OCI-LY7 (cell line): ENCODE measurements around the gene ATXN10. TPM values are rescaled to one million over a fixed set of nuclear protein-coding genes. Genes with fewer than 3 reads are reported as not detected.

Experiments
- BruUV-seq: library from RNA; stranded (reverse); fragments of 400-500 nt; replicated peaks from 2 replicates; lab custom pipeline; 2021; lab: Mats Ljungman, UMichigan
- CTCF ChIA-PET: fragments of 300-600 bp; sonication (Branson Sonifier 250); formaldehyde crosslinking; loops from one replicate; lab custom pipeline; 2022; ENCODE audit warnings: antibody characterized with exemption; ENCODE audit not compliant: unreplicated experiment; lab: Charles Lee
- POLR2A ChIA-PET: fragments of 300-600 bp; sonication (Branson Sonifier 250); formaldehyde crosslinking; loops from one replicate; lab custom pipeline; 2022; ENCODE audit warnings: antibody characterized with exemption; lab: Charles Lee
- DNase-seq: peaks from one replicate; pipeline ENCODE4 v3.0.0-alpha.2; 2015; ENCODE audit warnings: low spot score
- H2AFZ ChIP-seq: fragments of 200-600 bp; sonication (generic), shearing (Covaris generic); 2 replicates; pipeline ENCODE4 v1.6.1; 2014; ENCODE audit warnings: mild to moderate bottlenecking, antibody characterized with exemption, low read length, moderate library complexity
- H3K27ac ChIP-seq: fragments of 200-600 bp; sonication (generic); 2 replicates; pipeline ENCODE4 v1.5.1; 2014; ENCODE audit warnings: mixed run types, low read depth, mild to moderate bottlenecking, moderate library complexity, low read length, inconsistent platforms; ENCODE audit not compliant: poor library complexity, severe bottlenecking
- H3K36me3 ChIP-seq: fragments of 200-600 bp; sonication (generic); 2 replicates; pipeline ENCODE4 v1.6.1; 2014; ENCODE audit warnings: mild to moderate bottlenecking, antibody characterized with exemption, low read length, moderate library complexity, mixed read lengths; ENCODE audit not compliant: insufficient read depth
- H3K4me1 ChIP-seq: fragments of 200-600 bp; sonication (generic); 2 replicates; pipeline ENCODE4 v1.5.1; 2014; ENCODE audit warnings: mild to moderate bottlenecking, low read length; ENCODE audit not compliant: insufficient read depth, poor library complexity, severe bottlenecking
- H3K4me2 ChIP-seq: fragments of 200-600 bp; sonication (generic); 2 replicates; pipeline ENCODE4 v1.6.1; 2014; ENCODE audit warnings: mild to moderate bottlenecking, low read length
- H3K4me3 ChIP-seq: fragments of 200-600 bp; sonication (generic); 2 replicates; pipeline ENCODE4 v1.5.1; 2014; ENCODE audit warnings: mild to moderate bottlenecking, low read depth, low read length; ENCODE audit not compliant: poor library complexity, severe bottlenecking
- H3K79me2 ChIP-seq: fragments of 200-600 bp; sonication (generic); 2 replicates; pipeline ENCODE4 v1.6.1; 2016; ENCODE audit warnings: low read depth, mild to moderate bottlenecking, low read length, moderate library complexity, mixed read lengths; ENCODE audit not compliant: insufficient read depth
- H3K9me2 ChIP-seq: fragments of 200-600 bp; sonication (generic); 2 replicates; pipeline ENCODE4 v1.6.1; 2016; ENCODE audit warnings: mild to moderate bottlenecking, low read length, mixed read lengths; ENCODE audit not compliant: insufficient read depth
- H3K9me3 ChIP-seq: fragments of 200-600 bp; sonication (generic); 2 replicates; pipeline ENCODE4 v1.6.1; 2014; ENCODE audit warnings: mild to moderate bottlenecking, mixed run types, low read length, mixed read lengths
- H4K20me1 ChIP-seq: fragments of 200-600 bp; sonication (generic); 2 replicates; pipeline ENCODE4 v1.6.1; 2014; ENCODE audit warnings: mild to moderate bottlenecking, antibody characterized with exemption, low read length, moderate library complexity, mixed read lengths; ENCODE audit not compliant: insufficient read depth
- EZH2phosphoT487 ChIP-seq: fragments of 200-600 bp; sonication (generic); IDR thresholded peaks from 2 replicates; pipeline ENCODE4 v1.6.1; 2018; ENCODE audit warnings: low read depth, borderline replicate concordance, mild to moderate bottlenecking, mixed run types, antibody characterized with exemption, low read length, moderate library complexity, mixed read lengths
- intact Hi-C: fragments of 100-400 bp; cut with micrococcal nuclease; formaldehyde crosslinking; loops from one replicate; pipeline ENCODE4 v1.10.0; 2022; ENCODE audit not compliant: unreplicated experiment
- total RNA-seq, 2 experiments: library from RNA; depleted of rRNA in 1 of 2; stranded (reverse); fragments of >200 nt in 1 of 2; shearing (Covaris generic) in 1 of 2; gene quantifications; 2 replicates each; pipeline ENCODE4 v1.2.3, GENCODE V29; 2014 to 2022
- TF ChIP-seq, protein P1 (sequence below): fragments of 200-600 bp; sonication (generic); conservative IDR thresholded peaks from 2 replicates; pipeline ENCODE4 v1.5.1; 2014; ENCODE audit warnings: mild to moderate bottlenecking, antibody characterized with exemption, low read length, moderate library complexity, mixed read lengths

The ATXN10 gene
- total RNA-seq, 2 experiments from 2014 or later = 66.1 to 197 TPM

DNA sequence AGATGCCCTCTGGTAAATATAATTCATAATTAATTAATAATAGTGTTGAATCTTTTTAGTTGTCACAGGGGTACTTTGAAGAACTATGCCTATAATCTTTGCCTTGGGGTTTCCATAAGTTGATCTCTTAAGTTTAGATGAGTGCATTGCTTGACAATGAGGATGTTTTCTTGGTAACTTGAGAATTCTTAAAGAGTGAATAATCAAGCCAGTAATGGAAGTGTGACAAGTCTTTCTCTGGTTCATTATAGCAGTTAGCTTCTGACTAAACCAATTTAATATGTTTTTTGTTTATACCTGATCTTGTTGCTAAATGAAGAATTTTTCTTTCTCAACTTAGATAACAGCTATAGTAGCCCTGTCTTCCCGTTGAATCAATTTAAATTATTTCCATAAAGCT, 46.2 kb downstream of the ATXN10 start:
- CTCF ChIA-PET = no interaction called here
- H3K4me2 ChIP-seq = no peak overlapping the region
- no TSS peak for BruUV-seq
- H3K9me2 ChIP-seq = no peaks in the 10 kb centered on the region
- no peaks in the 10 kb centered on the region for H3K4me1 ChIP-seq
- no peak for DNase-seq
- H3K36me3 ChIP-seq = peaks cover 86% of the 10 kb centered on the region
- H4K20me1 ChIP-seq = peaks cover 5% of the 10 kb centered on the region; the same call in 1 of the 2 replicates
- no peak overlapping the region for H3K27ac ChIP-seq
- peaks cover 4% of the 10 kb centered on the region for H3K79me2 ChIP-seq
- intact Hi-C loops = no loop called here
- TF ChIP-seq EZH2phosphoT487 = no peak
- TF ChIP-seq, protein P1, sequence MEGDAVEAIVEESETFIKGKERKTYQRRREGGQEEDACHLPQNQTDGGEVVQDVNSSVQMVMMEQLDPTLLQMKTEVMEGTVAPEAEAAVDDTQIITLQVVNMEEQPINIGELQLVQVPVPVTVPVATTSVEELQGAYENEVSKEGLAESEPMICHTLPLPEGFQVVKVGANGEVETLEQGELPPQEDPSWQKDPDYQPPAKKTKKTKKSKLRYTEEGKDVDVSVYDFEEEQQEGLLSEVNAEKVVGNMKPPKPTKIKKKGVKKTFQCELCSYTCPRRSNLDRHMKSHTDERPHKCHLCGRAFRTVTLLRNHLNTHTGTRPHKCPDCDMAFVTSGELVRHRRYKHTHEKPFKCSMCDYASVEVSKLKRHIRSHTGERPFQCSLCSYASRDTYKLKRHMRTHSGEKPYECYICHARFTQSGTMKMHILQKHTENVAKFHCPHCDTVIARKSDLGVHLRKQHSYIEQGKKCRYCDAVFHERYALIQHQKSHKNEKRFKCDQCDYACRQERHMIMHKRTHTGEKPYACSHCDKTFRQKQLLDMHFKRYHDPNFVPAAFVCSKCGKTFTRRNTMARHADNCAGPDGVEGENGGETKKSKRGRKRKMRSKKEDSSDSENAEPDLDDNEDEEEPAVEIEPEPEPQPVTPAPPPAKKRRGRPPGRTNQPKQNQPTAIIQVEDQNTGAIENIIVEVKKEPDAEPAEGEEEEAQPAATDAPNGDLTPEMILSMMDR = no peak
- H3K4me3 ChIP-seq = no peak overlapping the region
- no peak overlapping the region for H2AFZ ChIP-seq
- no peaks in the 10 kb centered on the region for H3K9me3 ChIP-seq
- POLR2A ChIA-PET = no interaction called here

DNA sequence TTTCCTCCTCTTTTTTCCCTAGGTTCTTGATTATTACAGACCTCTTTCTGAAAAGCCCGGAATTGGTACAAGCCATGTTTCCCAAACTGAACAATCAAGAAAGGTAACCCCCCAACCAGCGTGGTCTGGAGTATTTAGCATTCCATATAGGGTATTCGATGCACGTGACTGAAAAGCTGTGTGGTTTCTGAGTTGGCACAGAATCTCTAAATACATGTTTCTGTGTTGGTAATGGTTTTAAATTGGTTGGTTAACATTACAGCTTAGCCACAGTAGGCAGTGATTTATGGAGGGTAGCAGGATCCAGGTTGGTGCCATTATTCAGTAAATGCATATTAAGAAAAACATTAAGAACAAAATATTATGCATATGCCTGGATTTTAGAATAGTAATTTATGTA, 46.8 kb downstream of the ATXN10 start:
- peaks cover 84% of the 10 kb centered on the region for H3K36me3 ChIP-seq
- no peaks in the 10 kb centered on the region for H3K4me1 ChIP-seq
- intact Hi-C loops = no loop called here
- DNase-seq = no peak
- H4K20me1 ChIP-seq = peaks cover 5% of the 10 kb centered on the region; the same call in 1 of the 2 replicates
- CTCF ChIA-PET = no interaction called here
- TF ChIP-seq EZH2phosphoT487 = no peak
- TF ChIP-seq, protein P1 = no peak
- no peaks in the 10 kb centered on the region for H3K9me2 ChIP-seq
- H3K79me2 ChIP-seq = peaks cover 4% of the 10 kb centered on the region
- POLR2A ChIA-PET = no interaction called here
- no peak overlapping the region for H3K27ac ChIP-seq
- no peak overlapping the region for H3K4me2 ChIP-seq
- no peak overlapping the region for H2AFZ ChIP-seq
- BruUV-seq = no TSS peak
- no peaks in the 10 kb centered on the region for H3K9me3 ChIP-seq
- no peak overlapping the region for H3K4me3 ChIP-seq

DNA sequence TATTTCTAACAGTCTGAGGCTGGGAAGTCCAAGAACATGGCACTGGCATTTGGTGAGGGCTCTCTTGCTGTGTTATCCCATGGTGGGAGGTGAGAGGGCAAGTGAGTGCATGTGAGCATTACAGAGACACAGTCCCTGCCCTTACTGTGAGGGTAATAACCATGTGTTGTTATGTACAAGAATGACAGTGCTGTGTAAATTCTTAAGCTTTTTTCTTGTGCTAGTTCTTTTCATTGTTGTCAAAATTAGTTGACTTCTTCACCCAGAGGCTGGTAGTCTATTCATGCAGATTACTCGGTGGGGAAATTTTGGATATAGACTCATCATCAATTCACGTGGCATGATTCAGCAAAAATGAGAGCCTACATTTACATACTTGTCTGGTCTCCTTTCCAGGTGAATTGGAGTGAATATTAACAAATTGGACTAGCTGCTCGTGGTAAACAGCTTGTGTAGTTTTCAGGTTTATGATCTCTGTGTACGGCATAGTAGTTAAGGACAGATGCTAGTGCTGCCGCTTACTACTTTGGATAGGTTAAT, 49.3 kb downstream of the ATXN10 start:
- H3K79me2 ChIP-seq = peaks cover 22% of the 10 kb centered on the region
- H2AFZ ChIP-seq = no peak overlapping the region
- no peak for TF ChIP-seq EZH2phosphoT487
- TF ChIP-seq, protein P1 = no peak
- no peaks in the 10 kb centered on the region for H3K9me2 ChIP-seq
- H3K4me2 ChIP-seq = no peak overlapping the region
- H3K9me3 ChIP-seq = no peaks in the 10 kb centered on the region
- ChIA-PET POLR2A (interaction anchor here (0.6 to 0.7 kb wide), 2 partner anchors 7 to 99 kb away, joined by 3 to 4 read pairs; no protein-coding TSS in a partner anchor), CTCF (no interaction called here)
- H3K4me1 ChIP-seq = no peaks in the 10 kb centered on the region
- H3K4me3 ChIP-seq = no peak overlapping the region
- DNase-seq = no peak
- intact Hi-C loops = no loop called here
- BruUV-seq = no TSS peak
- H3K27ac ChIP-seq = no peak overlapping the region
- H4K20me1 ChIP-seq = peaks cover 5% of the 10 kb centered on the region; the same call in 1 of the 2 replicates
- H3K36me3 ChIP-seq = peaks cover 92% of the 10 kb centered on the region
